NCI-H82 treated with DMSO at 0.1 percent for 48 hours (cell line): ENCODE results near the gene ADORA1.

ENCODE experiments used
- DNase-seq: peaks from one replicate; lab custom pipeline; 2025; ENCODE audit not compliant: unreplicated experiment; lab: John Stamatoyannopoulos, UW

Gene ADORA1

GRCh38 chr1:203156280-203156679 is 28.8 kb downstream of the ADORA1 start:
- DNase-seq = no peak

- DNase-seq = no peak
Observed at GRCh38 chr1:203158423-203158822, 30.9 kb downstream of the ADORA1 start.

- DNase-seq = peak; percentile 85
Observed at GRCh38 chr1:203158960-203159665, 31.6 kb downstream of the ADORA1 start.

- no peak for DNase-seq
Observed at GRCh38 chr1:203159844-203160243, 32.3 kb downstream of the ADORA1 start.

- no peak for DNase-seq
Observed at GRCh38 chr1:203161175-203161574, 33.6 kb downstream of the ADORA1 start.

- DNase-seq = no peak
Observed at GRCh38 chr1:203161703-203162102, 34.2 kb downstream of the ADORA1 start.

- DNase-seq = no peak
Observed at GRCh38 chr1:203162403-203162802, 34.9 kb downstream of the ADORA1 start.

- no peak for DNase-seq
Observed at GRCh38 chr1:203163891-203164635, 36.5 kb downstream of the ADORA1 start.

- no peak for DNase-seq
Observed at GRCh38 chr1:203165101-203165799, 37.7 kb downstream of the ADORA1 start.

GRCh38 chr1:203165800-203166161 is 38.3 kb downstream of the ADORA1 start:
- no peak for DNase-seq

GRCh38 chr1:203166192-203166940 is 38.8 kb downstream of the ADORA1 start:
- no peak for DNase-seq

- no peak for DNase-seq
Observed at GRCh38 chr1:203167026-203167912, 39.7 kb downstream of the ADORA1 start.

GRCh38 chr1:203167913-203168200 is 40.3 kb downstream of the ADORA1 start:
- no peak for DNase-seq

GRCh38 chr1:203168256-203168786 is 40.8 kb downstream of the ADORA1 start:
- DNase-seq = no peak

GRCh38 chr1:203168991-203169390 is 41.5 kb downstream of the ADORA1 start:
- DNase-seq = no peak

GRCh38 chr1:203169770-203170520 is 42.4 kb downstream of the ADORA1 start:
- no peak for DNase-seq

GRCh38 chr1:203170625-203171330 is 43.3 kb downstream of the ADORA1 start:
- no peak for DNase-seq

- DNase-seq = no peak
Observed at GRCh38 chr1:203171341-203172183, 44.0 kb downstream of the ADORA1 start.
